ENCODE results near the gene LYAR. TPM values are rescaled to one million over a fixed set of nuclear protein-coding genes. Genes with fewer than 3 reads are reported as not detected.

The LYAR gene
- total and polyA plus RNA-seq, 2 of the 13 experiments (the other 11 are each of a cell fraction or from before 2014, with no cell fraction given) = 7.8 to 94.2 TPM

DNA sequence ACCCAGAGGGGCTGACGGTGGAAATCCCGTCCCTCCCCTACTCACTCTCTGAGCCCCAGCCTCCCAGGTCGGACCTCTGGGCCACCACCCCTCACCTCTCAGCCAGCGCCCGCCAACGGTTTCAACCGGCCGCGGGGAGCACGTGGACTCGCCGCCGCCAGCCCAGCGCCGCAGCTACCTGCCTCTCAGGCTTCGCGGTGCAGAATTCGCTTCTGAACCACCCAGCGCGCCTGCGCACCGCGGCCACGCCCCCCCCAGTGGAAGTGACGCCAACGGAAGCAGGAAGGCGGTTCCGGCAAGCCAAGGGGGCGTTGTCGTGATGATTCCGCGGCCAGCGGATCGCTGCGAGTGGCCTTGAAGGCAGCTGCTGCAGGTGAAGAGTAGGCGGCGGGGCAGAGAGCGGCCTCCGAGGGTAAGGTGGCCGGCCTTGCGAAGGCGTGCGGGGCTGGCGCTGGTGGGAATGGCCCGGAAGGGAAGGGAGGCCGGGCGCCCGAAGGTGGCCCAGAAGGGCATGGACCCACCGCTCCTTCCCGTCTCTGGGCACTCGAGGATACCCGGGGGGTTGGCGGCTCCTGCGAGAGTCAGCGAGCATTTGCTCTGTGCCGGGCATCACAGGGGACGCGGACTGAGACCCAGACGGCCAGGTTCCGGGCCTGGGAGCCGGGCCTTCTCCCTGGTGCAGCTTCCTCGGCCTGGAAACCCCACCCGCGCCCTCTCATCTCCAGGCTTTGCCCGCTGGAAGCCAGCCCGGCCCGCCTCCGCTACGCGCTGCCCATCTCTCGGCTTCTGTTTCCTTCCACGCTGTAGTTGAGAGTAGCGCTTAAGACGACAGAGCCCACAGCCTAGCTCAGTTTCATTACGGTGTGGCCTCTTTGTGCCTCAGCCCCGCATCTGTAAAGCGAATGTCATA lies at the start of gene LYAR, which contains the start of gene ZBTB49 (continued):
- TF ChIP-seq, protein P1, sequence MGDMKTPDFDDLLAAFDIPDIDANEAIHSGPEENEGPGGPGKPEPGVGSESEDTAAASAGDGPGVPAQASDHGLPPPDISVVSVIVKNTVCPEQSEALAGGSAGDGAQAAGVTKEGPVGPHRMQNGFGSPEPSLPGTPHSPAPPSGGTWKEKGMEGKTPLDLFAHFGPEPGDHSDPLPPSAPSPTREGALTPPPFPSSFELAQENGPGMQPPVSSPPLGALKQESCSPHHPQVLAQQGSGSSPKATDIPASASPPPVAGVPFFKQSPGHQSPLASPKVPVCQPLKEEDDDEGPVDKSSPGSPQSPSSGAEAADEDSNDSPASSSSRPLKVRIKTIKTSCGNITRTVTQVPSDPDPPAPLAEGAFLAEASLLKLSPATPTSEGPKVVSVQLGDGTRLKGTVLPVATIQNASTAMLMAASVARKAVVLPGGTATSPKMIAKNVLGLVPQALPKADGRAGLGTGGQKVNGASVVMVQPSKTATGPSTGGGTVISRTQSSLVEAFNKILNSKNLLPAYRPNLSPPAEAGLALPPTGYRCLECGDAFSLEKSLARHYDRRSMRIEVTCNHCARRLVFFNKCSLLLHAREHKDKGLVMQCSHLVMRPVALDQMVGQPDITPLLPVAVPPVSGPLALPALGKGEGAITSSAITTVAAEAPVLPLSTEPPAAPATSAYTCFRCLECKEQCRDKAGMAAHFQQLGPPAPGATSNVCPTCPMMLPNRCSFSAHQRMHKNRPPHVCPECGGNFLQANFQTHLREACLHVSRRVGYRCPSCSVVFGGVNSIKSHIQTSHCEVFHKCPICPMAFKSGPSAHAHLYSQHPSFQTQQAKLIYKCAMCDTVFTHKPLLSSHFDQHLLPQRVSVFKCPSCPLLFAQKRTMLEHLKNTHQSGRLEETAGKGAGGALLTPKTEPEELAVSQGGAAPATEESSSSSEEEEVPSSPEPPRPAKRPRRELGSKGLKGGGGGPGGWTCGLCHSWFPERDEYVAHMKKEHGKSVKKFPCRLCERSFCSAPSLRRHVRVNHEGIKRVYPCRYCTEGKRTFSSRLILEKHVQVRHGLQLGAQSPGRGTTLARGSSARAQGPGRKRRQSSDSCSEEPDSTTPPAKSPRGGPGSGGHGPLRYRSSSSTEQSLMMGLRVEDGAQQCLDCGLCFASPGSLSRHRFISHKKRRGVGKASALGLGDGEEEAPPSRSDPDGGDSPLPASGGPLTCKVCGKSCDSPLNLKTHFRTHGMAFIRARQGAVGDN (CRISPR knock-in tag; IDR thresholded peaks at IDR 0.05) = peak; percentile 97
- TF ChIP-seq ZNF7 (CRISPR knock-in tag; IDR thresholded peaks at IDR 0.05) (no peak), CAMTA2 (CRISPR knock-in tag; IDR thresholded peaks at IDR 0.05; ENCODE audit: borderline replicate concordance) (0 out of 2 replicates have a peak, but pooled peaks have one; percentile 3), ZFP82 (CRISPR knock-in tag; IDR thresholded peaks at IDR 0.05; ENCODE audit: borderline replicate concordance) (peak; percentile 92; the same call in 1 of the 2 replicates), ESRRA (CRISPR knock-in tag; IDR thresholded peaks at IDR 0.05; ENCODE audit: low read depth) (no peak), ZNF605 (CRISPR knock-in tag; IDR thresholded peaks at IDR 0.05) (peak; percentile 90), FOXO1 (CRISPR knock-in tag; IDR thresholded peaks at IDR 0.05) (peak; percentile 46; the same call in 1 of the 2 replicates), MLLT10 (CRISPR knock-in tag; IDR thresholded peaks at IDR 0.05) (no peak), BRD4 (CRISPR knock-in tag; IDR thresholded peaks at IDR 0.05) (peak; percentile 78; the same call in 1 of the 2 replicates), NFIB (CRISPR knock-in tag; IDR thresholded peaks at IDR 0.05; ENCODE audit: borderline replicate concordance) (no peak), KLF11 (CRISPR knock-in tag; IDR thresholded peaks at IDR 0.05) (peak; percentile 79), RBFOX2 (IDR thresholded peaks at IDR 0.05; ENCODE audit: low read depth, low read length) (peak; percentile 95)
- TF ChIP-seq, protein P2, sequence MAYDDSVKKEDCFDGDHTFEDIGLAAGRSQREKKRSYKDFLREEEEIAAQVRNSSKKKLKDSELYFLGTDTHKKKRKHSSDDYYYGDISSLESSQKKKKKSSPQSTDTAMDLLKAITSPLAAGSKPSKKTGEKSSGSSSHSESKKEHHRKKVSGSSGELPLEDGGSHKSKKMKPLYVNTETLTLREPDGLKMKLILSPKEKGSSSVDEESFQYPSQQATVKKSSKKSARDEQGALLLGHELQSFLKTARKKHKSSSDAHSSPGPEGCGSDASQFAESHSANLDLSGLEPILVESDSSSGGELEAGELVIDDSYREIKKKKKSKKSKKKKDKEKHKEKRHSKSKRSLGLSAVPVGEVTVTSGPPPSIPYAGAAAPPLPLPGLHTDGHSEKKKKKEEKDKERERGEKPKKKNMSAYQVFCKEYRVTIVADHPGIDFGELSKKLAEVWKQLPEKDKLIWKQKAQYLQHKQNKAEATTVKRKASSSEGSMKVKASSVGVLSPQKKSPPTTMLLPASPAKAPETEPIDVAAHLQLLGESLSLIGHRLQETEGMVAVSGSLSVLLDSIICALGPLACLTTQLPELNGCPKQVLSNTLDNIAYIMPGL (CRISPR knock-in tag; IDR thresholded peaks at IDR 0.05; ENCODE audit: borderline replicate concordance in 1 of 2, low read depth in 1 of 2) = peak; percentile 78; a peak in 3 of 4 replicates
- TF ChIP-seq, protein P3, sequence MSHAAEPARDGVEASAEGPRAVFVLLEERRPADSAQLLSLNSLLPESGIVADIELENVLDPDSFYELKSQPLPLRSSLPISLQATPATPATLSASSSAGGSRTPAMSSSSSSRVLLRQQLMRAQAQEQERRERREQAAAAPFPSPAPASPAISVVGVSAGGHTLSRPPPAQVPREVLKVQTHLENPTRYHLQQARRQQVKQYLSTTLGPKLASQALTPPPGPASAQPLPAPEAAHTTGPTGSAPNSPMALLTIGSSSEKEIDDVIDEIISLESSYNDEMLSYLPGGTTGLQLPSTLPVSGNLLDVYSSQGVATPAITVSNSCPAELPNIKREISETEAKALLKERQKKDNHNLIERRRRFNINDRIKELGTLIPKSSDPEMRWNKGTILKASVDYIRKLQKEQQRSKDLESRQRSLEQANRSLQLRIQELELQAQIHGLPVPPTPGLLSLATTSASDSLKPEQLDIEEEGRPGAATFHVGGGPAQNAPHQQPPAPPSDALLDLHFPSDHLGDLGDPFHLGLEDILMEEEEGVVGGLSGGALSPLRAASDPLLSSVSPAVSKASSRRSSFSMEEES (CRISPR knock-in tag; IDR thresholded peaks at IDR 0.05) = no peak; the same call in 1 of the 2 replicates
- TF ChIP-seq, protein P4, sequence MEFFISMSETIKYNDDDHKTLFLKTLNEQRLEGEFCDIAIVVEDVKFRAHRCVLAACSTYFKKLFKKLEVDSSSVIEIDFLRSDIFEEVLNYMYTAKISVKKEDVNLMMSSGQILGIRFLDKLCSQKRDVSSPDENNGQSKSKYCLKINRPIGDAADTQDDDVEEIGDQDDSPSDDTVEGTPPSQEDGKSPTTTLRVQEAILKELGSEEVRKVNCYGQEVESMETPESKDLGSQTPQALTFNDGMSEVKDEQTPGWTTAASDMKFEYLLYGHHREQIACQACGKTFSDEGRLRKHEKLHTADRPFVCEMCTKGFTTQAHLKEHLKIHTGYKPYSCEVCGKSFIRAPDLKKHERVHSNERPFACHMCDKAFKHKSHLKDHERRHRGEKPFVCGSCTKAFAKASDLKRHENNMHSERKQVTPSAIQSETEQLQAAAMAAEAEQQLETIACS (CRISPR knock-in tag; IDR thresholded peaks at IDR 0.05) = peak; percentile 47; the same call in 1 of the 2 replicates
- TF ChIP-seq, protein P5, sequence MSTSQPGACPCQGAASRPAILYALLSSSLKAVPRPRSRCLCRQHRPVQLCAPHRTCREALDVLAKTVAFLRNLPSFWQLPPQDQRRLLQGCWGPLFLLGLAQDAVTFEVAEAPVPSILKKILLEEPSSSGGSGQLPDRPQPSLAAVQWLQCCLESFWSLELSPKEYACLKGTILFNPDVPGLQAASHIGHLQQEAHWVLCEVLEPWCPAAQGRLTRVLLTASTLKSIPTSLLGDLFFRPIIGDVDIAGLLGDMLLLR (CRISPR knock-in tag; IDR thresholded peaks at IDR 0.05) = peak; percentile 99
- TF ChIP-seq, protein P6, sequence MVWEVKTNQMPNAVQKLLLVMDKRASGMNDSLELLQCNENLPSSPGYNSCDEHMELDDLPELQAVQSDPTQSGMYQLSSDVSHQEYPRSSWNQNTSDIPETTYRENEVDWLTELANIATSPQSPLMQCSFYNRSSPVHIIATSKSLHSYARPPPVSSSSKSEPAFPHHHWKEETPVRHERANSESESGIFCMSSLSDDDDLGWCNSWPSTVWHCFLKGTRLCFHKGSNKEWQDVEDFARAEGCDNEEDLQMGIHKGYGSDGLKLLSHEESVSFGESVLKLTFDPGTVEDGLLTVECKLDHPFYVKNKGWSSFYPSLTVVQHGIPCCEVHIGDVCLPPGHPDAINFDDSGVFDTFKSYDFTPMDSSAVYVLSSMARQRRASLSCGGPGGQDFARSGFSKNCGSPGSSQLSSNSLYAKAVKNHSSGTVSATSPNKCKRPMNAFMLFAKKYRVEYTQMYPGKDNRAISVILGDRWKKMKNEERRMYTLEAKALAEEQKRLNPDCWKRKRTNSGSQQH (CRISPR knock-in tag; IDR thresholded peaks at IDR 0.05; ENCODE audit: low read depth) = no peak; the same call in 1 of the 2 replicates

Measured in HepG2 (cell line).